ENCODE data around the gene LHPP.

GRCh38 chr10:124606822-124607221, 145.2 kb downstream of the LHPP start:
- TF ChIP-seq CTCF (IDR thresholded peaks at IDR 0.05) (no peak), POLR2A (IDR thresholded peaks at IDR 0.05) (no peak), EP300 (IDR thresholded peaks at IDR 0.05) (no peak)
